Neural progenitor cell (in vitro differentiated cells): ENCODE results near the gene SLC4A1. TPM values are rescaled to one million over a fixed set of nuclear protein-coding genes. Genes with fewer than 3 reads are reported as not detected.
A peak's percentile ranks its signal among the peaks of the same experiment; 100 is the strongest.

Source experiments
- DNase-seq: peaks from one replicate; pipeline ENCODE4 v3.0.0-alpha.2; 2016; ENCODE audit warnings: low spot score
- H2AFZ ChIP-seq: fragments of 200-600 bp; sonication (generic); replicated peaks from 2 replicates; pipeline ENCODE4 v1.6.1; 2016; ENCODE audit warnings: antibody characterized with exemption
- H3F3A ChIP-seq: fragments of 200-600 bp; sonication (generic); 2 replicates; pipeline ENCODE4 v1.6.1; 2016; ENCODE audit warnings: antibody characterized with exemption, low read depth
- H3K27ac ChIP-seq: fragments of 200-600 bp; sonication (generic); 2 replicates; pipeline ENCODE4 v1.5.1; 2016; ENCODE audit warnings: mild to moderate bottlenecking
- H3K27me3 ChIP-seq: fragments of 200-600 bp; sonication (generic); 2 replicates; pipeline ENCODE4 v1.6.1; 2016; ENCODE audit warnings: mild to moderate bottlenecking, moderate library complexity
- H3K36me3 ChIP-seq: fragments of 200-600 bp; sonication (generic); 2 replicates; pipeline ENCODE4 v1.5.1; 2016
- H3K4me1 ChIP-seq: fragments of 200-600 bp; sonication (generic); 2 replicates; pipeline ENCODE4 v1.6.1; 2016; ENCODE audit warnings: mixed run types
- H3K4me2 ChIP-seq: fragments of 200-600 bp; sonication (generic); 2 replicates; pipeline ENCODE4 v1.6.1; 2016
- H3K4me3 ChIP-seq: fragments of 200-600 bp; sonication (generic); 2 replicates; pipeline ENCODE4 v1.5.1; 2016
- H3K79me2 ChIP-seq: fragments of 200-600 bp; sonication (generic); 2 replicates; pipeline ENCODE4 v1.6.1; 2016; ENCODE audit warnings: low read depth
- H3K9ac ChIP-seq: fragments of 200-600 bp; sonication (generic); 2 replicates; pipeline ENCODE4 v1.6.1; 2016
- H3K9me3 ChIP-seq: fragments of 200-600 bp; sonication (generic); 2 replicates; pipeline ENCODE4 v1.5.1; 2016; ENCODE audit warnings: low read depth
- H4K20me1 ChIP-seq: fragments of 200-600 bp; sonication (generic); 2 replicates; pipeline ENCODE4 v1.6.1; 2016; ENCODE audit warnings: low read depth
- H3K27ac Mint-ChIP-seq: 3 replicates; pipeline ENCODE4 v1.8.0; 2021; ENCODE audit warnings: mixed read lengths
- H3K27me3 Mint-ChIP-seq: 2 replicates; pipeline ENCODE4 v1.8.0; 2022; ENCODE audit warnings: low read depth, mild to moderate bottlenecking, inconsistent platforms, moderate library complexity, mixed read lengths; ENCODE audit not compliant: insufficient read depth
- H3K36me3 Mint-ChIP-seq: 3 replicates; pipeline ENCODE4 v1.8.0; 2021; ENCODE audit warnings: mixed read lengths
- H3K4me1 Mint-ChIP-seq: 3 replicates; pipeline ENCODE4 v1.8.0; 2021; ENCODE audit warnings: mixed read lengths
- H3K4me3 Mint-ChIP-seq: 3 replicates; pipeline ENCODE4 v1.8.0; 2021; ENCODE audit warnings: mild to moderate bottlenecking, moderate library complexity, mixed read lengths
- H3K9me3 Mint-ChIP-seq: 3 replicates; pipeline ENCODE4 v1.8.0; 2020; ENCODE audit warnings: mixed read lengths
- CTCF ChIP-seq: fragments of 200-600 bp; sonication (generic); IDR thresholded peaks from 2 replicates; pipeline ENCODE4 v1.5.1; 2017; ENCODE audit warnings: antibody characterized with exemption, mild to moderate bottlenecking
- EZH2 ChIP-seq: fragments of 200-600 bp; sonication (generic); IDR thresholded peaks from 2 replicates; pipeline ENCODE4 v1.6.1; 2017; ENCODE audit warnings: antibody characterized with exemption, mild to moderate bottlenecking, moderate library complexity
- EZH2phosphoT487 ChIP-seq: fragments of 200-600 bp; sonication (generic); IDR thresholded peaks from 2 replicates; pipeline ENCODE4 v1.6.1; 2017; ENCODE audit warnings: antibody characterized with exemption
- total RNA-seq: library from RNA; depleted of rRNA; stranded (reverse); fragments of >200 nt; gene quantifications from 2 replicates; pipeline ENCODE4 v1.2.3, GENCODE V29; 2015; ENCODE audit warnings: low replicate concordance

The SLC4A1 gene
- total RNA-seq, 1 donor from 2014 or later: not detected

GRCh38 chr17:44308320-44308818 lies 40.4 kb upstream of the SLC4A1 start, which contains the start of gene RUNDC3A:
TSS of gene RUNDC3A (plus strand) at chr17:44308601. CDS start at chr17:44308833, 232 bp downstream.
- Histone ChIP-seq H4K20me1 (peaks cover 26% of the 10 kb centered on the region), H3F3A (peaks cover 17% of the 10 kb centered on the region), H2AFZ (no peak within 1 kb of the TSS), H3K36me3 (no peaks in the 10 kb centered on the region), H3K79me2 (no peaks in the 10 kb centered on the region), H3K9me3 (no peaks in the 10 kb centered on the region), H3K9ac (no peak within 1 kb of the TSS), H3K27ac (no peak within 1 kb of the TSS), H3K4me1 (peaks cover 13% of the 10 kb centered on the region), H3K4me3 (peak within 1 kb of the TSS; percentile 50), H3K27me3 (peaks cover 52% of the 10 kb centered on the region), H3K4me2 (peak within 1 kb of the TSS; percentile 82)
- Mint-ChIP-seq H3K27me3 (peaks cover 37% of the 10 kb centered on the region), H3K9me3 (no peaks in the 10 kb centered on the region), H3K4me1 (peaks cover 17% of the 10 kb centered on the region), H3K27ac (no peak within 1 kb of the TSS), H3K36me3 (no peaks in the 10 kb centered on the region), H3K4me3 (peak within 1 kb of the TSS; percentile 81)
- DNase-seq: peak; percentile 97
- no peak for TF ChIP-seq EZH2
- TF ChIP-seq CTCF: peak; percentile 11

GRCh38 chr17:44307387-44308186 lies 39.7 kb upstream of the SLC4A1 start:
- no peaks in the 10 kb centered on the region for H3K36me3 ChIP-seq
- no peak for TF ChIP-seq CTCF
- peak; percentile 6 for TF ChIP-seq EZH2
- no peaks in the 10 kb centered on the region for H3K9me3 Mint-ChIP-seq
- peak overlapping the region; percentile 81 for H3K4me3 Mint-ChIP-seq
- peaks cover 13% of the 10 kb centered on the region for H3K4me1 ChIP-seq
- peak; percentile 91 for DNase-seq
- H3K4me2 ChIP-seq: peak overlapping the region; percentile 82
- no peaks in the 10 kb centered on the region for H3K36me3 Mint-ChIP-seq
- H2AFZ ChIP-seq: no peak overlapping the region
- no peak overlapping the region for H3K27ac Mint-ChIP-seq
- H3K27ac ChIP-seq: no peak overlapping the region
- peak overlapping the region; percentile 50 for H3K4me3 ChIP-seq
- H3K27me3 Mint-ChIP-seq: peaks cover 32% of the 10 kb centered on the region
- H3K9ac ChIP-seq: no peak overlapping the region
- H3K4me1 Mint-ChIP-seq: peaks cover 17% of the 10 kb centered on the region
- H3K79me2 ChIP-seq: no peaks in the 10 kb centered on the region
- no peaks in the 10 kb centered on the region for H3K9me3 ChIP-seq
- H3K27me3 ChIP-seq: peaks cover 45% of the 10 kb centered on the region
- H3F3A ChIP-seq: peaks cover 17% of the 10 kb centered on the region
- peaks cover 26% of the 10 kb centered on the region for H4K20me1 ChIP-seq

GRCh38 chr17:44304651-44305050 lies 36.7 kb upstream of the SLC4A1 start:
- no peak overlapping the region for H3K4me3 Mint-ChIP-seq
- H3K9me3 Mint-ChIP-seq: no peaks in the 10 kb centered on the region
- Histone ChIP-seq H3K4me3 (no peak overlapping the region), H3K4me2 (no peak overlapping the region), H2AFZ (no peak overlapping the region), H3K36me3 (no peaks in the 10 kb centered on the region), H3K9ac (no peak overlapping the region), H3K9me3 (no peaks in the 10 kb centered on the region), H3K79me2 (no peaks in the 10 kb centered on the region), H3F3A (peaks cover 17% of the 10 kb centered on the region), H3K27me3 (peaks cover 22% of the 10 kb centered on the region), H3K27ac (no peak overlapping the region), H4K20me1 (peaks cover 17% of the 10 kb centered on the region), H3K4me1 (peaks cover 13% of the 10 kb centered on the region)
- H3K4me1 Mint-ChIP-seq: peaks cover 12% of the 10 kb centered on the region
- no peak overlapping the region for H3K27ac Mint-ChIP-seq
- TF ChIP-seq EZH2phosphoT487 (no peak), CTCF (no peak), EZH2 (no peak)
- H3K36me3 Mint-ChIP-seq: no peaks in the 10 kb centered on the region
- peaks cover 20% of the 10 kb centered on the region for H3K27me3 Mint-ChIP-seq
- DNase-seq: no peak
